GM23248 (cell line): Measurements from ENCODE around the gene CRK. TPM values are rescaled to one million over a fixed set of nuclear protein-coding genes. Genes with fewer than 3 reads are reported as not detected.

Source experiments
- DNase-seq: peaks from one replicate; pipeline ENCODE4 v3.0.0-alpha.2; 2015
- H2AFZ ChIP-seq: fragments of 200-600 bp; sonication (generic); 2 replicates; pipeline ENCODE4 v1.6.1; 2016; ENCODE audit warnings: antibody characterized with exemption
- H3F3A ChIP-seq: fragments of 200-600 bp; sonication (generic); 2 replicates; pipeline ENCODE4 v1.6.1; 2016; ENCODE audit warnings: mild to moderate bottlenecking, antibody characterized with exemption, mixed run types; ENCODE audit not compliant: insufficient read depth
- H3K27ac ChIP-seq: fragments of 200-600 bp; sonication (generic); 2 replicates; pipeline ENCODE4 v1.5.1; 2016; ENCODE audit warnings: mild to moderate bottlenecking
- H3K27me3 ChIP-seq: fragments of 200-600 bp; sonication (generic); replicated peaks from 2 replicates; pipeline ENCODE4 v1.6.1; 2016; ENCODE audit warnings: mild to moderate bottlenecking; ENCODE audit not compliant: insufficient read depth
- H3K36me3 ChIP-seq: fragments of 200-600 bp; sonication (generic); 2 replicates; pipeline ENCODE4 v1.6.1; 2016; ENCODE audit warnings: low read depth, mild to moderate bottlenecking
- H3K4me1 ChIP-seq: fragments of 200-600 bp; sonication (generic); 2 replicates; pipeline ENCODE4 v1.6.1; 2016; ENCODE audit warnings: mild to moderate bottlenecking; ENCODE audit not compliant: insufficient read depth
- H3K4me2 ChIP-seq: fragments of 200-600 bp; sonication (generic); one replicate; pipeline ENCODE4 v1.6.1; 2016; ENCODE audit warnings: mild to moderate bottlenecking; ENCODE audit not compliant: unreplicated experiment
- H3K4me3 ChIP-seq: fragments of 200-600 bp; sonication (generic); 2 replicates; pipeline ENCODE4 v1.5.1; 2016; ENCODE audit warnings: mild to moderate bottlenecking
- H3K79me2 ChIP-seq: fragments of 200-600 bp; sonication (generic); 2 replicates; pipeline ENCODE4 v1.6.1; 2016; ENCODE audit warnings: mild to moderate bottlenecking; ENCODE audit not compliant: insufficient read depth
- H3K9ac ChIP-seq: fragments of 200-600 bp; sonication (generic); 2 replicates; pipeline ENCODE4 v1.6.1; 2016; ENCODE audit warnings: mild to moderate bottlenecking
- H3K9me2 ChIP-seq: fragments of 200-600 bp; sonication (generic); 2 replicates; pipeline ENCODE4 v1.6.1; 2016; ENCODE audit warnings: mixed run types, mild to moderate bottlenecking, moderate library complexity; ENCODE audit not compliant: insufficient read depth
- H3K9me3 ChIP-seq: fragments of 200-600 bp; sonication (generic); one replicate; pipeline ENCODE4 v1.6.1; 2017; ENCODE audit warnings: low read depth
- H4K20me1 ChIP-seq: fragments of 200-600 bp; sonication (generic); 2 replicates; pipeline ENCODE4 v1.6.0; 2016; ENCODE audit not compliant: insufficient read depth
- EZH2 ChIP-seq: fragments of 200-600 bp; sonication (generic); IDR thresholded peaks from 2 replicates; pipeline ENCODE4 v1.6.1; 2018; ENCODE audit warnings: antibody characterized with exemption, mild to moderate bottlenecking; ENCODE audit not compliant: insufficient read depth, poor library complexity, severe bottlenecking
- EZH2phosphoT487 ChIP-seq: fragments of 200-600 bp; sonication (generic); IDR thresholded peaks from 2 replicates; pipeline ENCODE4 v1.6.1; 2018; ENCODE audit warnings: antibody characterized with exemption, moderate library complexity, mild to moderate bottlenecking, low read depth; ENCODE audit not compliant: insufficient read depth
- WGBS, 2 experiments: methylation state at CpG; one replicate each; pipeline ENCODE4 v1.1.6; 2015 to 2017; ENCODE audit warnings: low lambda C conversion rate in 2 of 2, low coverage in 1 of 2; ENCODE audit errors: missing lambda C conversion rate in 2 of 2; 5-methylcytosine and 5-hydroxymethylcytosine counted together
- in situ Hi-C: fragments of 300-500 bp; cut with MboI; formaldehyde crosslinking; loops from 2 replicates; pipeline ENCODE4 v1.15.0; 2020
- polyA plus RNA-seq: library from polyadenylated mRNA; unstranded; fragments of >200 nt; fragmentation: Nextera tagmentation; extraction: Ambion mirVana; gene quantifications from 2 replicates; pipeline ENCODE4 v1.2.1, GENCODE V29; 2016
- total RNA-seq: library from RNA; depleted of rRNA; stranded (reverse); fragments of >200 nt; shearing (Covaris generic); gene quantifications from 2 replicates; pipeline ENCODE4 v1.2.3, GENCODE V29; 2014; rRNA removed

The CRK gene
- 113 and 117 TPM in 2 replicates for total RNA-seq
- polyA plus RNA-seq, result 86.0 and 93.6 TPM in 2 replicates

DNA sequence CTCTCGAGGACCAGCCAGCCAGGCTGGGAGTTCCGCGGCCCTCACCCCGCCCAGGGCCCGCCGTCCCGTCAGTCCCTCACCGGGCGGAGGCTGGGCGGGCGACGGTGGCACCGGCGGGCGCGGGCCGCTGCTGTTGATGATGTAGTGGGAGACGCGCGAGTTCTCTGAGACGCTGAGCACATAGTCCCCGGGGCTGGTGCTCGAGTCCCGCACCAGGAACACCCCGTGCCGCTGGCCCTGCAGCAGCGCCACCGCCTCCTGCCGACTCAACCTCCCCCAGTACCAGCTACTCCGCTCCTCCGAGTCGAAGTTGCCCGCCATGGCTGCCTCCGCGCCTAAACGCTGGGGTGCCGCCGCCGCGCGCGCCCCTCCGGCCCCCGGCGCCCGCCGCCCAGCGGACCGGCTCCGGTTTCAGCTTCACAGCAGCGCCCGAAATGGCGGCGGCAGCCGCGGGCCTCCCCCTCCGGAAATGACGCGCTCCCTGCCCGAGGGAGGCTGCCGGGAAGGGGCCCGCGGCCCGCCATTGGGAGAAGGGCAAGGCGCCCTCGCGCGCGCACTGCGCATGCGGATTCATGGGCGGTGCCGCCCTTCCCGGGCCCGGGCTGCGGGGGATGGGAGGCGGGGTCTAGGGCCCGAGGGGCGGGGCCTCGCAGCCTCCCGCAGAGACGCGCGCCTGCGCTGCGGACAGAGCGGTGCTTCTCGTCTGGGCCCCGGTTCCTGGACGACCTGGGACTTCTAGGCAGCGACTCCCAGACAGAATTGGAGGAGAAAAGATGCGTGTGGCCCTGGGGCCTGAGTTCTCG lies at the start of gene CRK:
TSS of gene CRK (minus strand) at position 436 of the 803 bp plus-strand sequence. CDS start at position 321, 115 bp downstream.
- Histone ChIP-seq H3K27ac (peak within 1 kb of the TSS; percentile 95), H3F3A (peaks cover 43% of the 10 kb centered on the region), H3K79me2 (peaks cover 50% of the 10 kb centered on the region), H4K20me1 (peaks cover 15% of the 10 kb centered on the region; the same call in 1 of the 2 replicates), H3K9me2 (no peaks in the 10 kb centered on the region), H2AFZ (peak within 1 kb of the TSS; percentile 85), H3K4me1 (peaks cover 26% of the 10 kb centered on the region; the same call in 1 of the 2 replicates), H3K4me3 (peak within 1 kb of the TSS; percentile 86), H3K27me3 (no peaks in the 10 kb centered on the region), H3K9ac (peak within 1 kb of the TSS; percentile 98), H3K4me2 (peak within 1 kb of the TSS; percentile 81), H3K9me3 (no peaks in the 10 kb centered on the region), H3K36me3 (no peaks in the 10 kb centered on the region; the same call in 1 of the 2 replicates)
- 1 to 3% methylated on average over 51 to 66 of the region's 93 CpGs for WGBS, 2 experiments
- no peak for TF ChIP-seq EZH2
- peak; percentile 98 for DNase-seq
- in situ Hi-C loops, result no loop called here

DNA sequence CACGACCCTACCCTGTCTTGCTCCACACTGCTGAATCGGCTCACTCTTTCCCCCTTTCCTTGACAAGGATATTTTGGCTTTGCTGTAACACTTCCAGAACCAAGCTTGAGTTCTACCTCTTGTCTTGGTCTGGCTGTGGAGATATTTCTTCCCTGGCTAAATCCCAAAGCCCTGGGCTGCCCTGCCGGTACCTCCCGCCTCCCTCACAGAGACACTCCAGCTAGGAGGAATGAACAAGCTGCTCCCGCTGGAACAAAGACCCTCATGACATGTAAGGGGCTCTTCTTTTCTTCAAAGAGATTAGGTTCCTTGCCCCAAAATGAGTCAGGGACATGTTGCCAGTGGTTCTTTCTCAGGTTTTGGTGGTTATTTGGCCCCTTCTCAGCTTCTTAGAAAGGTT lies 49.6 kb upstream of the CRK start:
- in situ Hi-C loops, result loop anchor here (25.0 kb wide), 1 partner anchor 243 kb away; the partner anchor contains the start of gene BHLHA9
- TF ChIP-seq EZH2phosphoT487 (no peak), EZH2 (no peak)
- DNase-seq, result no peak

DNA sequence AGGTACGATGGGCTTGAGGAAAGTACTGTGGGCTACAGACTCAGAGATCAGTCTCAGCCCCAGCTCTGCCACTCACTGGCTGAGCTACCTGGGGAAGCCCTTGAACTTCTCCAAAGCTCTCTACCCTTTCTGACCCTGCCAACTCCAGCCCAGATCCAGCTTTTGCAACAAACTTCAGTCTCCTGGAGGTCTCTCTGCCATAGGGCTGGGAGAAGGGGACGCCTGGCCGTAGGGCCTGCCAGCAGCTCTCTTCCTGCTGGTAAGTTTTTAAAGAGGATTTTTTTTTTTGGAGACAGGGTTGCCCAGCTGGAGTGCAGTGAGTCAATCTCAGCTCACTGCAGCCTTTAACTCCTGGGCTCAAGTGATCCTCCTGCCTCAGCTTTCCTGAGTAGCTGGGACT lies 48.8 kb upstream of the CRK start:
- Histone ChIP-seq H4K20me1 (no peaks in the 10 kb centered on the region), H3K4me3 (no peak overlapping the region), H3K9ac (no peak overlapping the region), H3K4me2 (no peak overlapping the region), H2AFZ (no peak overlapping the region), H3K4me1 (no peaks in the 10 kb centered on the region), H3K27ac (no peak overlapping the region), H3K79me2 (no peaks in the 10 kb centered on the region), H3F3A (no peaks in the 10 kb centered on the region), H3K36me3 (no peaks in the 10 kb centered on the region; the same call in 1 of the 2 replicates), H3K9me2 (no peaks in the 10 kb centered on the region), H3K27me3 (no peaks in the 10 kb centered on the region), H3K9me3 (no peaks in the 10 kb centered on the region)
- DNase-seq, result no peak
- in situ Hi-C loops, result loop anchor here (25.0 kb wide), 1 partner anchor 243 kb away; the partner anchor contains the start of gene BHLHA9
- 91 to 98% methylated on average over 3 of the region's 3 CpGs for WGBS, 2 experiments
- TF ChIP-seq EZH2phosphoT487 (no peak), EZH2 (no peak)

More for the DNA sequence above, 49.6 kb upstream of the CRK start:
- Histone ChIP-seq H3K9me3 (no peaks in the 10 kb centered on the region), H3K9ac (no peak overlapping the region), H3F3A (no peaks in the 10 kb centered on the region), H3K9me2 (no peaks in the 10 kb centered on the region), H3K36me3 (no peaks in the 10 kb centered on the region; the same call in 1 of the 2 replicates), H2AFZ (no peak overlapping the region), H4K20me1 (no peaks in the 10 kb centered on the region), H3K4me2 (no peak overlapping the region), H3K4me3 (no peak overlapping the region), H3K79me2 (no peaks in the 10 kb centered on the region), H3K27ac (no peak overlapping the region), H3K4me1 (no peaks in the 10 kb centered on the region), H3K27me3 (no peaks in the 10 kb centered on the region)
- 81 to 85% methylated on average over 5 of the region's 5 CpGs for WGBS, 2 experiments

DNA sequence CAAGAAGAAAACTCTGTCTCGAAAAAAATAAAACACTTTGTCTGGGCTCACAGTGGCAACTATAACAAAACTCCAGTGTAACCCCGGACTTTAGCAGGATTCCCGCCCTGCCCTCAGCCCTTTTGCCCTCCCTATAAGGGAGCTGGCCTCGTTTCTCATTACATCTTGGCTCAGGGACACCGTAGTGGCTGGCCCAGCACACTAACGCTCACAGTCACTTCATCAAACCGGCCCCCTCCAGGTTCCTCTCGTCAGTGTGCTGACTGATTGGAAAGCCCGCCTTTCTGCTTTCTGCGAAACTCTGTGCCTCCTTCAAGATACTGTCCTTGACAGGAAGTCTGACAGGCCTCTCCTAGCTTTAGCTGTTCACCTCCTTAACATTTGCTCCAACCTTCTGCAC lies 47.7 kb upstream of the CRK start:
- in situ Hi-C loops, result loop anchor here (25.0 kb wide), 1 partner anchor 241 kb away; the partner anchor contains the start of gene BHLHA9
- Histone ChIP-seq H3K36me3 (no peaks in the 10 kb centered on the region; the same call in 1 of the 2 replicates), H3K9me2 (no peaks in the 10 kb centered on the region), H3K4me2 (no peak overlapping the region), H3K9ac (no peak overlapping the region), H3K4me1 (no peaks in the 10 kb centered on the region), H3F3A (no peaks in the 10 kb centered on the region), H3K27ac (no peak overlapping the region), H3K9me3 (no peaks in the 10 kb centered on the region), H2AFZ (no peak overlapping the region), H4K20me1 (no peaks in the 10 kb centered on the region), H3K79me2 (no peaks in the 10 kb centered on the region), H3K4me3 (no peak overlapping the region), H3K27me3 (no peaks in the 10 kb centered on the region)
- 77 to 79% methylated on average over 10 of the region's 10 CpGs for WGBS, 2 experiments
- DNase-seq, result no peak
- TF ChIP-seq EZH2 (no peak), EZH2phosphoT487 (no peak)
